HG03108 (cell line): ENCODE measurements around the gene MTHFD1L.
A peak's percentile ranks its signal among the peaks of the same experiment; 100 is the strongest.
"Not testable (repeated sequence)": the region's sequence is repeated elsewhere in the genome, so short reads cannot be mapped to it uniquely, and the experiment has no call there.

ENCODE experiments used
- ATAC-seq: cut with Tn5 transposase; IDR thresholded peaks from one replicate; pipeline ENCODE4 v1.9.1; 2021; ENCODE audit warnings: moderate library complexity; ENCODE audit not compliant: unreplicated experiment

Gene MTHFD1L

GRCh38 chr6:150865406-150866146 is at the start of gene MTHFD1L:
TSS of gene MTHFD1L (plus strand) at chr6:150865702. CDS start at chr6:150865823, 121 bp downstream.
- peak; percentile 77 for ATAC-seq

GRCh38 chr6:150816554-150816953 is 48.9 kb upstream of the MTHFD1L start:
- ATAC-seq, result not testable (repeated sequence)

- ATAC-seq, result no peak
Measured at GRCh38 chr6:150822932-150823331, 42.6 kb upstream of the MTHFD1L start.

GRCh38 chr6:150826788-150827187 is 38.7 kb upstream of the MTHFD1L start:
- no peak for ATAC-seq

GRCh38 chr6:150828107-150828506 is 37.4 kb upstream of the MTHFD1L start:
- not testable (repeated sequence) for ATAC-seq

GRCh38 chr6:150830439-150831165 is 34.9 kb upstream of the MTHFD1L start:
- ATAC-seq, result no peak

GRCh38 chr6:150831577-150831976 is 33.9 kb upstream of the MTHFD1L start:
- ATAC-seq, result no peak

GRCh38 chr6:150835620-150836019 is 29.9 kb upstream of the MTHFD1L start:
- ATAC-seq, result no peak

GRCh38 chr6:150840185-150840584 is 25.3 kb upstream of the MTHFD1L start:
- ATAC-seq, result no peak

GRCh38 chr6:150841189-150841588 is 24.3 kb upstream of the MTHFD1L start:
- no peak for ATAC-seq

- ATAC-seq, result no peak
Measured at GRCh38 chr6:150841697-150842096, 23.8 kb upstream of the MTHFD1L start.

- ATAC-seq, result no peak
Measured at GRCh38 chr6:150844371-150844770, 21.1 kb upstream of the MTHFD1L start.

GRCh38 chr6:150846641-150847040 is 18.9 kb upstream of the MTHFD1L start:
- no peak for ATAC-seq

GRCh38 chr6:150848400-150848799 is 17.1 kb upstream of the MTHFD1L start:
- ATAC-seq, result no peak

- not testable (repeated sequence) for ATAC-seq
Measured at GRCh38 chr6:150854392-150854791, 11.1 kb upstream of the MTHFD1L start.

GRCh38 chr6:150855171-150855570 is 10.3 kb upstream of the MTHFD1L start:
- not testable (repeated sequence) for ATAC-seq

GRCh38 chr6:150857062-150857944 is 8.2 kb upstream of the MTHFD1L start:
- no peak for ATAC-seq

GRCh38 chr6:150857945-150858308 is 7.6 kb upstream of the MTHFD1L start:
- ATAC-seq, result no peak

GRCh38 chr6:150861448-150862168 is 3.9 kb upstream of the MTHFD1L start:
- ATAC-seq, result not testable (repeated sequence)

- ATAC-seq, result no peak
Measured at GRCh38 chr6:150863213-150863928, 2.1 kb upstream of the MTHFD1L start.
